ENCODE data around the gene ITGA7. TPM values are rescaled to one million over a fixed set of nuclear protein-coding genes. Genes with fewer than 3 reads are reported as not detected.
A peak's percentile ranks its signal among the peaks of the same experiment; 100 is the strongest.

ITGA7 gene
- total RNA-seq, 1 experiment from 2014 or later = 2.1 TPM

- Mint-ChIP-seq H3K36me3 (ENCODE audit: insufficient read depth, unreplicated experiment) (no peaks in the 10 kb centered on the region), H3K4me1 (ENCODE audit: insufficient read depth, unreplicated experiment) (peaks cover 43% of the 10 kb centered on the region), H3K27ac (ENCODE audit: low read depth, unreplicated experiment) (no peak overlapping the region), H3K4me3 (ENCODE audit: unreplicated experiment) (peak overlapping the region; percentile 60), H3K27me3 (ENCODE audit: insufficient read depth, unreplicated experiment) (peaks cover 17% of the 10 kb centered on the region), H3K9me3 (ENCODE audit: unreplicated experiment) (no peaks in the 10 kb centered on the region)
- TF ChIP-seq CTCF (IDR thresholded peaks at IDR 0.05; ENCODE audit: unreplicated experiment) = no peak
- DNase-seq (ENCODE audit: unreplicated experiment) = no peak
- CTCF ChIA-PET = interaction anchor here (0.7 to 4.8 kb wide), 6 partner anchors 8 to 198 kb away, joined by 3 to 40 read pairs (median 5); partner anchors contain the start of gene CD63
- BruUV-seq (replicated peaks) = no TSS peak
- intact Hi-C loops (cut with micrococcal nuclease) = no loop called here
- POLR2A ChIA-PET = interaction anchor here (1.3 to 1.9 kb wide), 3 partner anchors 12 to 231 kb away, joined by 4 to 8 read pairs (median 4); partner anchors contain the start of genes CD63 and RAB5B
These were observed 34.4 kb upstream of the ITGA7 start for GRCh38 chr12:55741931-55742680.

- intact Hi-C loops (cut with micrococcal nuclease) = loop anchor here (1.0 to 10.0 kb wide), 7 partner anchors 58 to 552 kb away; partner anchors contain the start of genes NABP2, RNF41, RPS26 and ZC3H10
- TF ChIP-seq CTCF (IDR thresholded peaks at IDR 0.05; ENCODE audit: unreplicated experiment) = no peak
- peaks cover 41% of the 10 kb centered on the region for H3K4me1 Mint-ChIP-seq (ENCODE audit: insufficient read depth, unreplicated experiment)
- no peaks in the 10 kb centered on the region for H3K36me3 Mint-ChIP-seq (ENCODE audit: insufficient read depth, unreplicated experiment)
- no peak overlapping the region for H3K27ac Mint-ChIP-seq (ENCODE audit: low read depth, unreplicated experiment)
- no TSS peak for BruUV-seq (replicated peaks)
- H3K27me3 Mint-ChIP-seq (ENCODE audit: insufficient read depth, unreplicated experiment) = peaks cover 17% of the 10 kb centered on the region
- peak overlapping the region; percentile 74 for H3K4me3 Mint-ChIP-seq (ENCODE audit: unreplicated experiment)
- H3K9me3 Mint-ChIP-seq (ENCODE audit: unreplicated experiment) = no peaks in the 10 kb centered on the region
- ChIA-PET CTCF (interaction anchor here (0.6 to 4.8 kb wide), 43 partner anchors 9 to 725 kb away, joined by 3 to 40 read pairs (median 6); partner anchors contain the start of genes CD63, DNAJC14, ORMDL2 and SARNP), POLR2A (interaction anchor here (0.7 to 3.5 kb wide), 20 partner anchors 9 to 424 kb away, joined by 3 to 41 read pairs (median 5); partner anchors contain the start of genes CD63, DGKA, DNAJC14 and MYL6)
- no peak for DNase-seq (ENCODE audit: unreplicated experiment)
These were observed 31.3 kb upstream of the ITGA7 start for GRCh38 chr12:55739025-55739378.

GRCh38 chr12:55738123-55739024 lies 30.7 kb upstream of the ITGA7 start:
- TF ChIP-seq CTCF (IDR thresholded peaks at IDR 0.05; ENCODE audit: unreplicated experiment) = peak; percentile 78
- ChIA-PET CTCF (interaction anchor here (0.6 to 4.8 kb wide), 56 partner anchors 8 to 725 kb away, joined by 3 to 40 read pairs (median 4); partner anchors contain the start of genes CD63, DNAJC14, MYL6B and ORMDL2), POLR2A (interaction anchor here (0.6 to 3.5 kb wide), 24 partner anchors 9 to 424 kb away, joined by 3 to 41 read pairs (median 4); partner anchors contain the start of genes CD63, DGKA, DNAJC14 and MYL6)
- Mint-ChIP-seq H3K9me3 (ENCODE audit: unreplicated experiment) (no peaks in the 10 kb centered on the region), H3K27ac (ENCODE audit: low read depth, unreplicated experiment) (peak overlapping the region; percentile 73), H3K4me1 (ENCODE audit: insufficient read depth, unreplicated experiment) (peaks cover 38% of the 10 kb centered on the region), H3K27me3 (ENCODE audit: insufficient read depth, unreplicated experiment) (peaks cover 17% of the 10 kb centered on the region), H3K4me3 (ENCODE audit: unreplicated experiment) (peak overlapping the region; percentile 74), H3K36me3 (ENCODE audit: insufficient read depth, unreplicated experiment) (no peaks in the 10 kb centered on the region)
- no TSS peak for BruUV-seq (replicated peaks)
- DNase-seq (ENCODE audit: unreplicated experiment) = peak; percentile 86
- intact Hi-C loops (cut with micrococcal nuclease) = loop anchor here (1.0 to 10.0 kb wide), 8 partner anchors 58 to 551 kb away; partner anchors contain the start of genes NABP2, RNF41, RPS26 and ZC3H10

Measured in MCF 10A (cell line).